ENCODE results near the gene TXNDC11.

TXNDC11 gene

DNA sequence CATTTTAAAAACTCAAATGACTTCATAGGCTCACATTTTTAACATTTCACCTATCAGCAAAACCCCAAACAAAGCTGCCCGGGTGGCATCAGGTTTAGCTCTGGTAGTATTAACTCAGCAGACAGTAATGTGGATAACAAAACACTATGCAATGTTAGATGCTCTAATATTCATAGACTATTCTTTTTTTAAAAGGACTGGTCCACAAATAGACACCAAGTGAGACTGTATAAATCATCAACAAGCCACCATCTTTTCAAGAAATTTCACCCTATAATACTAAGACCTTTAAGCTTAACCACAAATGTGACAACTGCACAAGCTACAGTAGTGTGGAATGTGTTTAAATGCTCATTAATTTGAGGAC lies 54.2 kb downstream of the TXNDC11 start:
- no peak for DNase-seq

DNA sequence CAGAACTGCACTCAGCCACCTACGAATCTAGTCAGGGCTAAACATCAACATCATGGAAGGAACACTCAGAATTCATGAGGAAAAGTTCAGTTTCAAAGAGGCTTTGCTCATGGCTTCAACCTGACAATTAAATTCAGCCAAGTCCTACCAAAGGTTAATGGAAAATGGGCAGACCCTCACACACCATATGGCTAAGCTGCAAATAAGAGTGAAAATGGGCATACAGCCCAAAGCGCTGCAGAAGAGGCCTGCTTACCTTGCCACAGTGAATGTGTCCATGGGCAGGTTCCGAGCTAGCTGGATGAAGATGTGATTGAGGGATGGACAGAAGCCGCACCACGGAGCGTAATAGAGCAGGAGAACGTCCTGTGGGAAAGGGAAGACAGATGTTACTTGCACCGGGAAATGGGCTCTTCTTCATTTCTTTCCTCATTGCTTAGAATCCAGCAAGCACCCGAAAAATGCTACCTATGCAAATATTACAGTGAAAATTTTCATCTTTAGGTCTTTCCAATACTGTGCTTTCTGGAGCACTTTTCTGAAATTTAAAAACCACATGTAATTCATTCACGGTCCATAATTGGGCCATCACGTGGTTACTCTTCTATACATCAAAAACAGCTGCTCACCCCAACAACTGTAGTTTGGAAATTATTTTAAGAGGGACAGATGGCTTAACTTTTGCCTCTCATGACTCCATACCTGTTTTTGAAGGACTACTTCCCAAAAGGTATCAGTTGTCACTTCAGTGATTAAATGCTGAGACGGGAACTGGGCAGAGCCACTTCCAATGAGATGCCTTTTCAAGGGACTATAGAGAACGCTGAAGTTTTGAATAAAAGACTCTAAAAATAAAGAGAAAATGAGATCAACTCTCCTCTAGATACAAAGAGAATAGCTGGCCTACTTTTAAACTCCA lies 54.8 kb downstream of the TXNDC11 start:
- no peak for DNase-seq

DNA sequence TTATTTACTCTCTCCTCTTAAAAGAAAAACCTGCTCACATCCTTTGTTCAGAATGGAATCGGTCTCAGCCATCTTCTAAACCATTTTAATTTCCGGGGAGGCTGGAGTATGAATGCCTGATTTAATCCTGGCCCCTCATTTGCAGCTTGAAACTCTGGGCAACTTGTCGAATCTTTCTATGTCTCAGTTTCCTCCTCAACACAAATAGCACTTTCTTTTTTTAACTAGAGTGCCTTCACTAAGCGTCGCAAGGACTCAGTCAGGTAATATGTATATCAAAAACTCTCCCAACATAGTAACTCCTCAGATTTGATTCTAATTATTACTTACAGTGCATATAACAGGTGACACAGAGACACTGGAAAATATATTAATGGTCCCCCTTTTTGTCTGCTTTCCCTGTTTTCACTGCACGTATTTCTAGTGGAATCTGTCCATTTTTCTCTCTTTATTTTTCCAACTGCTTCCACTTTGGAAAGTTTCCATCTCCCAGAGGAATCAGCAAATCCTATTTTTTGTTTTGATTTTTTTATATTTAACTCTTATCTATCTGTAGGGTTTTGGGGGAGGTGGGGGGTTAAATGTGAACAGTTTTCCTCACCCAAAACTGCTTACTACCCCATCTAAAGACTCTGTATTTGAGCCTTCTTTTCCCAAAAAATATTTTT lies 55.8 kb downstream of the TXNDC11 start:
- no peak for DNase-seq

DNA sequence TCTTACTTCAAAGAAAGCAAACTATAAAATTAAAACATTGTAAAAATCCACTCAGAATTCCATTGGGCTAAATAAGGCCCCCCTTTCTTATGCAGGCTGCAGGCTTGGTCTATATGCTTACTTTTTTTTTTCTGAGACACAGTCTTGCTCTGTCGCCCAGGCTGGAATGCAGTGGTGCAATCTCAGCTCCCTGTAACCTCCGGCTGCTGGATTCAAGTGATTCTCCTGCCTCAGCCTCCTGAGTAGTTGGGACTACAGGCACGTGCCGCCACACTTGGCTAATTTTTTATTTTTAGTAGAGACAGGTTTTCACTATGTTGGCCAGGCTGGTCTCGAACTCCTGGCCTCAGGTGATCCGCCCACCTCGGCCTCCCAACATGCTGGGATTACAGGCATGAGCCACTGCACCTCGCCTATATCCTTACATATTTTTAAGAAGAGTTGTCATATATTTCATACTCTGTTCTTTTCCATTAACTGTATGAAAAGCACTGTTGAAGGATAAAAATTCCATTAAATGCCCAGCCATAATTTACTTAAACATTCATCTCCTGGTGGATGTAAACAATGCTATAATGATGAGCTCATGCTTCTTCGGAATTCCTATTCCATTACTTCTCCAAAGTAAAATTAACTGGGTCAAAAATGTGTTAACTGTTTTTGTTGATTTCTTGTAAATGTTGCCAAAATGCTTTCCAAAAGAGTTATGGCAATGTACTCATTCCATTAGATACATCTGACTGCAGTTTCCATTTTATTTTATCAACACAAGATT lies 56.6 kb downstream of the TXNDC11 start:
- no peak for DNase-seq

DNA sequence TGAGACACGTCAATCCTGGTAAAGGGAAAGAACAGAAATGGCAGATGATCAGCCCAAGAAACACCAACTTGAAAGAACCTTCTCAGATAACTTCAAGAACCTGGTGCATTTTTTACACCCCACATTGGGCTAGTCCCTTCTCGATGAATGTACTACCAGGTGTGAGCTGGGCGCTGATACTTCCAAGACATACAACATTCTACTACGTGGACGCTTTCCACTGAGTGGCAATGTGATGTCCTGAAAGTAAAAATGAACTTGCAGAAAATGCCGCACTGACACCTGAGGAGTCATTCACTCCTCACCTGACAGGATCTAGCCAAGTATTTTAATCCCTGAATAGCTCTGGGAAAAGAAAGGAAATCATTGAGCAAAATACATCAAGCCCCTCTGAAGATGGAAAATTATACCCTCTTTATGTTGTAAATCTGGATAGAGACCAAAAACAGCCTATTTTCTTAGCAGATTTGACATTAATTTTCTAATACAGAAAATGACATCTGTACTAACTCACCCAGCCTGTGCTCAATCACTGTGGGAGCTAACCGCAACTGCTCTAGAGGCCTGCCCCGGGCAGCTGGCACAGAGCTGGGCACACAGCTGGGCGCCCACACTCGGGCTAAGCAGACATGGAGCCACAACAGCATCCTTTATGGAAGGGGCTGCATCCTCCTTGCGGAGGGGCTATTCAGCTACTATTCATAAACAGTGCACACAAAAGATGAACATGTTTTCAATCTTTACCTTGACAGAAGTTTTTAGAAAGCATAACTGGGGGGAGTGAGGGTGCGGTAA lies 58.2 kb downstream of the TXNDC11 start:
- DNase-seq = no peak

DNA sequence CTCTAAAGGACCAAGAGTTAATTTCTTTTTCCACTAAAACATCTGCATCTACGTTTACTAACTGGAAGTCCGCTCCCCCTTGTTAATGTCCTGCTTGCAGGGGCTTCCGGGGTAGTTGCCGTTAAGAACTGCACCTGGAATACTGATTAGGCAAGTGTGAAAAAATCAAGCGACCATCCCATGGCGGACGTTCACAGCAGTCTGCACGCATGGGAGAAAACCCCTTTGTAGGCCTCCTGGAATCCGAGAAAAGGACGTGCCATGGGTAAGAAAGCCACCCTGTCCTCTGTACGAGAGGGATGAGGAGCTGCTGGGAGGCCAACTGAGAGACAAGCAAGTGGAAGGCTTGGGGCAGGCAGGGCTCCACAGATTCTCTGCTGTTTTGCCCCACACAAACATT lies 59.5 kb downstream of the TXNDC11 start:
- no peak for DNase-seq

DNA sequence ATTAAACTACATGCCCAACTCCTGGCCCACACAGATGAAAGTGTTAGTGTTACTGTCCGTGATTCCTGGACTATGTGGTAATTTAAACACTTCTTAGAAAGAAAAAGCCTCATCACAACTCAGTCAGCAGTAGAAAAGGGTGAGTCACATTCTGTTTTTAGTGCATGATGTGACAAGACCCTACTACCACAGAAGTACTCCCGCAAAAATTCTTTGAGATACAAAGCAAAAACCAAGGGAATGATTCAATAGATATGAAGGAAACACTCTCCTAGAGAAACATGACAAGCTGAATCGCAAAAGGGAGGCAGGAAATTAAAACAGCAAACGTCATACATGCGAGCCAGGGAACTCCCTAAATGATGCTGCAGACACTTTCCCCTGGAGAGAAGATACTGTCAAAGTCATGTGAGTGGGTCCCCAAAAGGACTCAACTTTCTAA lies 60.0 kb downstream of the TXNDC11 start:
- no peak for DNase-seq

DNA sequence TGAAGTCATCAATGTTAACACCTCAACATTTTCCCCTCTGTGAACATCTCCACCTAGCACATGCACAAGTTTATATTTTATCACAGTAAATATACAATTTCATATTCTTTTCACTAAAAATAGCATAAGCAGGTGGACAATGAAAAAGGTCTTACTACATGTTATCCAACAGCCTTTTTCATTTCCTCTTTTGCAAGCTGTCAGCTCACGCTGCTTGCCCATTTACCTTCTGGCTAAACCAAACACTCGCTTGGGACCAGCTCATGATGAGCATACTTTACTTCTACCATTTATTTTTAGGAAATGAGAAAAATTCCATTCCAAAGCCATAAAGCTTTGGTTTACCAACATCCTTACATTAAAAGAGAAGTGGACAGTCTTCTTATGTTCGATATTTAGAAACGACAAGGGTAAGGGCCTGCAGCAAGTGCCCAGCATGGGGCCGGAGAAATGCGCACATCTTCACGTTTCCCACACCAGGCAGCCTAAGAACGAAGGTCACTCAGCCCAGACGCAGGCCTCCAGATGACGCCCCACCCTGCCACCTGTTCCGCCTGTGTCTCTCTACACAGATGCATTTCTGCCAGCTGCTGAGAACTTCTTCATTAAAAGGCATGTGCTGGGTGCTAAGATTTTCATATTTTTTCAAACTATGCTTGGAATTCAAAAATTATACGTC lies 60.5 kb downstream of the TXNDC11 start:
- no peak for DNase-seq

DNA sequence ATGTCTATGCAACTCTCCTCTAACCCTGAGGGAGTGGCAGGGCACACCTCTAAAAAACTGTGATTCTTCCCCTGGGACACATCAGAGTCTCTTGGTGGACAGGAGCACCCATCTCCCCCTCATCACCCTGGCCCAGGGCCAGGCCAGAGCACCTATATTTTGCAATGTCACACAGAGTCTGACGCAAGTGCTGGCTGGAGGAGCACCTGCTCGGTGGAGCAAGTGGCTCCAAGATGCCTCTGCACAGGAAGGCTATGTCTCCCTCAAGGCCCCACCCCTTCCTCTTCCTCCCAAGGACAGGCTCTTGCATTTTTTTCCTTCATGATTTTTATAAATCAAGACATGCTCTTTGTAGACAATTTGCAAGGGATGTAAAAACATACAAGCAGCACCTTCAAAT lies 61.1 kb downstream of the TXNDC11 start:
- no peak for DNase-seq

DNA sequence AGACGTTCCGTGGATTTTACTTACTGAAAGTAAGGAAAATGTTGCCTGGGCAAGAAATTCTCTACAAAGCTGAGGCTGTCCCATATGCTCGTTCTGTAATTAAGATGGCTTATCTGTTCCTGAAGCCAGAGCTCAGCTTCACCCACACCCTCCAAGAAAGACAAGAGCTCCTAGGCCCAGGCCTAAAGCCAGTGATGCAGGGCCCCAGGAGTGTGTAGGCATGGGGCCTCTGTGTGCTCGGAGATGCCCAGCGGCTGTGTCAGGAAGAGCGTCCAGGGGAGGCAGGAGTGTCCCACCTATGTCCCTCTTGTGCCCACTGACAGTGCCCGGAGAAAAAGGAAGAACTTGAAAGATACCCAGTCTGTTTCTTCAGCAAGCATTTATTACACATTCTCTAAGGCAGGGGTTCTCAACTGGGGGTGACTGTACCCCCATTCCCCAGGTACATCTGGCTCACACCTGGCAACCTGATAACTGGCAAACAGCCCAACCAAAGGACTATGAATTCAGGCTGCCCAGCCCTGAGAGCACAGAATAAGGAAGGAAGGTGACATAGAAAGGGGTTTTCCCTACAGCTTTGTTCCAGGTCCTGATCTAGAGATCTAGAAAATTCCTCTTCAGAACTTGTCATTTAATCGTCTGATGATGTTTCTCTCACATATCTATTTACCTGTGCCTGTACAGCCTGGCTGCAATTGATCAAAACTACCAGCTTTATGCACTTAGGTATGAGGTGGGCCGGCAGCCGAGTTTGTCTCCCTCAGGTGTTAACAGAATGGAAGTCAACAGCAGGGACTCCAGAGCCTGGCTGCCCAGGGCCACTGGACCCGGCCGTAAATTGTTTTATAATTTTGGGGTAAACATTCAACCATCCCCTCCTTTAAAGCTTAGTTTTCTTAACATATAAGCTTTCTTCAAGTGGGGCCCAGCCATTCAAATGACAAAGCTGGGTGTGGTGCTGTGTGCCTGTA lies 62.4 kb downstream of the TXNDC11 start:
- no peak for DNase-seq

DNA sequence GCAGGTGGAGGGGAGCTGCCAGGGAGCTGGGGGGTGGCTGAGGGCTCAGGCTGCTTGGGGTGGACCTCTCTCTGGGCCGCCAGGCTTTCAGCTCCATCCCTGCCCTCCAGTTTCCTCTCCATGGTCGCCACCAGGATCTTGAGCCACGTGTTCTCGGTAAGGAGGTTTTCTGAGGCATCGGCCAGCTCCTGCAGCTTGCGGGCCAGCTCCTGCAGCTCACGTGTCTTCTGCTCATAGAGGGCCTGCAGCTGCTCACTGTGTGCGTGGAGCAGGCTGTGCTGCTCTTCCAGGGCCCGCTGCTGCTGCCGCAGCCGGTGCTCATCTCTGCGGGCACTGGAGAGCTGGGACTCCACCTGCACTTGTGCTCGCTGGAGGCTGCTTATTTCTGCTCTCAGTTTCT lies 63.4 kb downstream of the TXNDC11 start:
- no peak for DNase-seq

DNA sequence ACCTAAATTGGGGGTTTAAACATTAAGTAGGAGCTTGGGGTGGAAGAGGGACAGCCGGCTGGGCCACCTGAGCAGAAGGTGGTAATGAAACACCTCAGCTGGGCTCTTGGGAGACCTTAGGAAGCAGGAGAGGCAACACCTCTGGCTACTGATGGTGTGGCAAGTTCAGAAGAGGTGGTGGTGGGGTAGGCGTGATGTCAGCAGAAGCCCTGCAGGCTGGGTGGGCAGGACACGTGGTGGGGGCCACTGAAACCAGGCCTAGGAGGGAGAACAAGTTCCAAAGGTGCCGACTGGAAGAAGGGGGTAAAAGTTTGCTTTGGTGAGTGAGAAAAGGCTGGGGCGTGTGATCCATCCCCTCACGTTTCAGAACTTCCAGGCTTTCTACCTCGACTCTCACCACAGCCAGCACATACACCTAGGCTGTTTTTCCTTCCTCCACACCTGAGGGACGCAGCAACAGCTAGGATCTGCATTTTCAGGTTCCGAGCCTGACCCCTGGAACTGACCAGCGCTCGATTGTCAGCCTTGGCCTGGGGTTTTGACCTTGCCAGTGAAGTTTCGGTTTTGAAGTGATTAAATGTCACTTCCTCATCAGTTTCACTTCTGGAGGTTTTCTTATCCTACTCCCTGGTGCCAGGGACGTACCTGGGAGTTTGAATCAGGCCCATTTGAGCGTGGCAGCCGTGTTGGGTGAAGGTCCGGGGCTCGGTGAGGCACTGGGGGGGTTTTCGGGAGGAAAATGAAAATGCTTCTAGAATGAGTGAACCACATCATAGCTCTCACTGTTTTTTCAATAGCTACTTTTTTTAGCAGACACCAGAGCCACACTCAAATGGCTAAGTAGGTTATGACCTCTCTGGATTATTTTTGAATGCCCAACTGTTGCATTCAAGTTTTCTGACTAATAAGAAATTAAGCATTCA lies 64.4 kb downstream of the TXNDC11 start:
- DNase-seq = no peak

DNA sequence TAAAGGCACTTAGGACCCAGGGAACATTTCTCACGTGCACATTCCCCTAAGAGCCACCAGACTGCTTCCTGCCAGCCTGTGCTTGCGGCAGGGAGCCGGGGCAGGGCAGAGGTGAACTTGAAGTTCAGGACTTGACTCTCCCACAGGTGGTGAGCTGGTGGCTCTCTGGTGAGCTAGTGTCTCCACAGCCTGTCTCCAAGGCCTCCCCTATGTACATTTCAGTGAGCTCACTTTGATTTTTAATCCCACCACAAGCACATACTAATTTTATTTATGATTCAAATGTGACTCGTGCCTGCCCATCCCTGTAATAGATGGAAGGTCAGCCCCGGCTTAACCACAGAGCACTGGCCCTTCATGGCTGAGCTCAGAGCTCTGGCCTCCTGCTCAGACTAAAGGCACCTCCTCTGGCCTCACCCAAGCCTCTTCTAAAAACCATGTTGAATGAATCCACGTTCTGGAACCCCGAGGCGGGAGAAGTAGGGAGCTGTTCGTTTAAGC lies 65.2 kb downstream of the TXNDC11 start:
- no peak for DNase-seq

DNA sequence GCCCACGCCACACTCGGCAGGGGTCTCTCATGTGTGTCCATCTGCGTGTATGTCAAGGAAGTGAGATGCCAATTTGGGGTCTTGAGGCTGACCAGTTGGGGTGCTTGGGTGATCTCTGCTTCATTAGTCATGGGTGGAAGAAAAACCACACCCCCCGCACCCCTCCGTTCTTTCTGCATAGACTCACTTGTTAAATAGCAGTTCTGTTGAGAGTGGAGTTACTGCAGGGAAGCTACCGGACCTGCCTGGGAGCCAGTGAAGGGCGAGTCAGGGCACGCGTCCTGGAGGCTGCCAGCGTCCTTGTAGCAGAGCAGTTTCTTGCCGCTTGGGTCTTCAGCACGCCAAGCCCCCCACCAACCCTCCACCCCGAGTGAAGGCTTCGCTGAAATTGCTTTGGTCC lies 65.9 kb downstream of the TXNDC11 start:
- DNase-seq = no peak

DNA sequence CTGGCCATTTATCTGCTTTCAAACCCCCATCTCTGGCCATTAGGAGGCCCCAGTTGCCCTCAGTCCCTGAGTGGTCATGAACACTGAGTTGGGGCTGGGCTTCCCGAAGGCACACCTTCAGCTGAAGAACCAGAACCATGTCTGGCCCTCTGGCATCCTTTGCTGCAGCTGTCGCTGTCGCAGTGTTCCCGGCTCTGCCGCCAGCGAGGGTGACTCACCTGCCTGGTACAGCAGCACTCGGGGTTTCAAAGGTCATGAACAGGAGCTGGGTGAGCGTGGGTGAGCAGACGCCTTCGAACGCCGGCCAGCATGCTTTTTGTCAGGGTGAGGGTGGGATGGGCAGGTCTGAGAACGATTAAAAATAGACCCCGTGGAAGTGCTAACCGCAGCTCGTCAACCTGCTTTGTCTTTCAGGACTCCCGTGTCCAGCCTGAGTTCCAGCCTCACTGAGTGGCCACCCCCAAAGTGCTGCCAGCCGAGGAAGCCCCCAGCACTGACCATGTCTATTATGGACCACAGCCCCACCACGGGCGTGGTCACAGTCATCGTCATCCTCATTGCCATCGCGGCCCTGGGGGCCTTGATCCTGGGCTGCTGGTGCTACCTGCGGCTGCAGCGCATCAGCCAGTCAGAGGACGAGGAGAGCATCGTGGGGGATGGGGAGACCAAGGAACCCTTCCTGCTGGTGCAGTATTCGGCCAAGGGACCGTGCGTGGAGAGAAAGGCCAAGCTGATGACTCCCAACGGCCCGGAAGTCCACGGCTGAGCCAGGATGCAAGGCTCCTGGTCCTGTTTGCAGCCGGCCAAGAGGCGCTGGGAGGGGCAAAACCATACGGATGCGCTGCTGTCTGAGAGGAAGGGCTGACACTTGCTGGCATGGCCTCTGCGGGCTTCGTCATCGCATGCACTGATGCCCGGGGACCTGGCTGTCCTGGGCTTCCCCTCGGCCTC lies 66.8 kb downstream of the TXNDC11 start:
- no peak for DNase-seq

DNA sequence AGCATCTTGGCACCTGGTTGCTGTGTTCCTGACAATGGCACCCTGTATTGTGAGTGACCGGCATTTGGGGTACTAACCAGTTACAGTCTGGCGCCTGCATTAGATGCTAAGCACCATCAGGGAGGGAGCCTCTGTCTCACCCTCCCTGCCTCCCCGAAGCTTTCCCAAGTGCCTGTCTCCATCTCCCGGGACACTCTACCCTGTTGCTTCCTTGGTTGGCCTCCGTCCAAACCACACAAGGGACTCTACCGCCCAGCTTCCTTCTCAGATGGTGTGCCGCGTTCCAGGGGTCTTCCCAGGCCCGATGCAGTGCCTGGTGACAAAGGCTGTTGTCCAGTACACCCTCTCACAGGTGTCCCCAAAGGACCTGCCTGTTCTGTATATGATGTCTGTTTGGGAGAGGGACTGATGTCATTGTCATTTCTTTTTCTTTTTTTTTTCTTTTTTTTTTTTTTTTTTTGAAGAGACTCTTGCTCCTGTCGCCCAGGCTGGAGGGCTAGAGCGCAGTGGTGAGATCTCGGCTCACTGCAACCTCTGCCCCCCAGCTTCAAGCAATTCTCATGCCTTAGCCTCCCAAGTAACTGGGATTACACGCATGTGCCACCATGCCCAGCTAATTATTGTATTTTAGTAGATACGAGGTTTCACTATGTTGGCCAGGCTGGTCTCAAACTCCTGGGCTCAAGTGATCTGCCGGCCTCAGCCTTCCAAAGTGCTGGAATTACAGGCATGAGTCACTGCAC lies 67.7 kb downstream of the TXNDC11 start:
- no peak for DNase-seq

DNA sequence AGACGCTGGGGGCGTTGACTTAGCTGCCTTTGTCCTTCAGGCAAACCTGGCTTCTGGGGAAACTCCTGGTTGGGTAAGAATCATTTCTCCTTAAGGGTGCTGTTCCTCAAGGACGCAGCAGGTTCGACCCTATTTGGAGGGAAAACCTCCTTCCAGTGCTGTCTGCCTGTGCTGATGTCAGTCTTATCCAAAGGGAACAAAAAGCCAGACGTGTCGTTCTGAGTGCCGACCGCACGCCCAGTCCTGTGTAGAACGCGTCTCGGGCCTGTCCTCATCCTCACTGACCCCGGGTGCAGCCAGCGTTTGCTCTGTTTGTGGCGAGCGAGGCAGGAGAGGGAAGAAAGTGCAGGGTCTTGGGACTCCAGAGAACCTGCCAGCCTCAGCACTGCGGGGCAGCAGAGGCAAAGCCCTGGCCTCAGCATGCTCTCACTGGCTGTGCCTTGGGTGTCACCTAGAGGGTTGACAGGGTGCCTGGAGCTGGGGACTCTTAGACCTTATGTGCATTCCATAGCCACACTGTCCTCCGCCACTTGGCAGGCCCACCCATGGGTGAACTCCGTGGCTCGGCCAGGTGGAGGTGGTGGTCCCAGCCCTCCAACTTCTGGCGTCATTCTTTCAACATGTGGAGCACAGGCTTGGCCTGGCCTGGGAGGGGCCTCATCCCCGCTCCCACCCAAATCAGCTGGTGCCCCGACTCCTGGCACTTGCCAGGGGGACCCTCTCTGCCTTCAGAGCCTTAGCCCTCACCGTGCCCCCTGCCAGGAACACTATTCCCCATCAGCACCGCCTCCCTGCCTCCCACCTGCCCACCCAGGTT lies 68.4 kb downstream of the TXNDC11 start:
- DNase-seq = no peak

Data from bone marrow (tissue), 2 donors.